GM19238 (cell line): ENCODE measurements around the gene PPP1R13B.
"Not testable (repeated sequence)": the region's sequence is repeated elsewhere in the genome, so short reads cannot be mapped to it uniquely, and the experiment has no call there.

Experiments used
- DNase-seq: peaks from one replicate; pipeline ENCODE4 v3.0.0; 2011; ENCODE audit warnings: low spot score; ENCODE audit not compliant: insufficient read length

The PPP1R13B gene

GRCh38 chr14:103702497-103703432 is 144.6 kb downstream of the PPP1R13B start:
- no peak for DNase-seq

- DNase-seq, result no peak
These were observed 145.3 kb downstream of the PPP1R13B start for GRCh38 chr14:103702095-103702494.

GRCh38 chr14:103700753-103701490 is 146.5 kb downstream of the PPP1R13B start:
- DNase-seq, result no peak

GRCh38 chr14:103699901-103700752 is 147.2 kb downstream of the PPP1R13B start:
- no peak for DNase-seq

GRCh38 chr14:103699261-103699661 is 148.1 kb downstream of the PPP1R13B start:
- no peak for DNase-seq

- DNase-seq, result no peak
These were observed 148.8 kb downstream of the PPP1R13B start for GRCh38 chr14:103698380-103699260.

- DNase-seq, result no peak
These were observed 149.6 kb downstream of the PPP1R13B start for GRCh38 chr14:103697603-103698379.

GRCh38 chr14:103697206-103697602 is 150.2 kb downstream of the PPP1R13B start:
- DNase-seq, result no peak

GRCh38 chr14:103696466-103697071 is 150.8 kb downstream of the PPP1R13B start:
- DNase-seq, result no peak

- DNase-seq, result no peak
These were observed 151.3 kb downstream of the PPP1R13B start for GRCh38 chr14:103696070-103696402.

- no peak for DNase-seq
These were observed 151.9 kb downstream of the PPP1R13B start for GRCh38 chr14:103695296-103696069.

- no peak for DNase-seq
These were observed 152.8 kb downstream of the PPP1R13B start for GRCh38 chr14:103694572-103695026.

GRCh38 chr14:103693515-103693914 is 153.9 kb downstream of the PPP1R13B start:
- no peak for DNase-seq

- DNase-seq, result no peak
These were observed 154.5 kb downstream of the PPP1R13B start for GRCh38 chr14:103692871-103693270.

- no peak for DNase-seq
These were observed 155.2 kb downstream of the PPP1R13B start for GRCh38 chr14:103692159-103692558.

- not testable (repeated sequence) for DNase-seq
These were observed 155.7 kb downstream of the PPP1R13B start for GRCh38 chr14:103691655-103692054.

- no peak for DNase-seq
These were observed 157.0 kb downstream of the PPP1R13B start for GRCh38 chr14:103690332-103690731.
